Naive thymus-derived CD4-positive, alpha-beta T cell (primary cell): ENCODE results near the gene GTPBP4. TPM values are rescaled to one million over a fixed set of nuclear protein-coding genes. Genes with fewer than 3 reads are reported as not detected.
"Not testable (repeated sequence)": the region's sequence is repeated elsewhere in the genome, so short reads cannot be mapped to it uniquely, and the experiment has no call there.

Experiments used
- ATAC-seq: fragments of 150-1000 bp; cut with Tn5 transposase; 2 replicates; pipeline ENCODE4 v1.10.0; 2021; ENCODE audit warnings: mild to moderate bottlenecking, moderate library complexity
- CTCF ChIA-PET: fragments of 350-600 bp; sonication (Branson Sonifier 250); formaldehyde crosslinking; loops from one replicate; lab custom pipeline; 2021; ENCODE audit warnings: antibody characterized with exemption; lab: Charles Lee
- POLR2A ChIA-PET: fragments of 350-600 bp; sonication (Branson Sonifier 250); formaldehyde crosslinking; loops from one replicate; lab custom pipeline; 2021; ENCODE audit warnings: antibody characterized with exemption, inconsistent platforms; lab: Charles Lee
- DNase-seq, 9 donors: peaks; one replicate each; pipeline versions ENCODE4 v3.0.0 to v3.0.0-alpha.2; 2020 to 2022; ENCODE audit warnings: mixed read lengths in 1 of 9
- H3K27ac ChIP-seq: one replicate; pipeline ENCODE4 v1.7.0; 2013; ENCODE audit warnings: mild to moderate bottlenecking, low read depth, low read length, moderate library complexity
- H3K27me3 ChIP-seq, 2 donors: one replicate each; pipeline ENCODE4 v1.7.0; 2013; ENCODE audit warnings: low read length in 2 of 2, mild to moderate bottlenecking in 2 of 2, moderate library complexity in 2 of 2; ENCODE audit not compliant: control insufficient read depth in 2 of 2, insufficient read depth in 2 of 2
- H3K36me3 ChIP-seq, 3 experiments: 1 replicate in 2 of 3; 2 replicates in 1 of 3; pipeline ENCODE4 v1.7.0; 2013; ENCODE audit warnings: low read length in 3 of 3, mild to moderate bottlenecking in 3 of 3, moderate library complexity in 1 of 3; ENCODE audit not compliant: insufficient read depth in 3 of 3, control insufficient read depth in 2 of 3
- H3K4me1 ChIP-seq, 2 donors: one replicate each; pipeline ENCODE4 v1.7.0; 2013; ENCODE audit warnings: low read length in 2 of 2, mild to moderate bottlenecking in 2 of 2, moderate library complexity in 1 of 2; ENCODE audit not compliant: control insufficient read depth in 2 of 2, insufficient read depth in 2 of 2
- H3K4me3 ChIP-seq: 2 replicates; pipeline ENCODE4 v1.7.0; 2013; ENCODE audit warnings: mild to moderate bottlenecking, low read length
- H3K9me3 ChIP-seq, 3 experiments: 1 replicate in 2 of 3; 2 replicates in 1 of 3; pipeline ENCODE4 v1.7.0; 2013; ENCODE audit warnings: low read length in 3 of 3; ENCODE audit not compliant: control insufficient read depth in 2 of 3
- H3K27ac Mint-ChIP-seq, 9 donors: one replicate each; pipeline ENCODE4 v1.8.0; 2020 to 2022; ENCODE audit warnings: mixed read lengths in 9 of 9, mild to moderate bottlenecking in 8 of 9, moderate library complexity in 5 of 9, inconsistent platforms in 2 of 9
- H3K27me3 Mint-ChIP-seq, 5 donors: one replicate each; pipeline ENCODE4 v1.8.0; 2021 to 2022; ENCODE audit warnings: mixed read lengths in 5 of 5, mild to moderate bottlenecking in 1 of 5
- H3K36me3 Mint-ChIP-seq, 5 donors: one replicate each; pipeline ENCODE4 v1.8.0; 2020 to 2022; ENCODE audit warnings: mixed read lengths in 5 of 5, mild to moderate bottlenecking in 3 of 5, inconsistent platforms in 1 of 5
- H3K4me1 Mint-ChIP-seq, 7 donors: one replicate each; pipeline ENCODE4 v1.8.0; 2020 to 2022; ENCODE audit warnings: mixed read lengths in 7 of 7, mild to moderate bottlenecking in 3 of 7, inconsistent platforms in 1 of 7
- H3K4me3 Mint-ChIP-seq, 10 donors: one replicate each; pipeline ENCODE4 v1.8.0; 2020 to 2022; ENCODE audit warnings: mild to moderate bottlenecking in 10 of 10, mixed read lengths in 10 of 10, moderate library complexity in 6 of 10, inconsistent platforms in 2 of 10
- H3K9me3 Mint-ChIP-seq, 11 donors: one replicate each; pipeline ENCODE4 v1.8.0; 2020 to 2022; ENCODE audit warnings: mixed read lengths in 11 of 11, mild to moderate bottlenecking in 4 of 11, inconsistent platforms in 1 of 11, moderate library complexity in 1 of 11
- intact Hi-C, 2 donors: fragments of 100-400 bp; cut with micrococcal nuclease; formaldehyde crosslinking; loops; one replicate each; pipeline ENCODE4 v1.15.1; 2023
- polyA plus RNA-seq, 2 donors: library from polyadenylated mRNA; unstranded; fragments of 300-500 nt; fragmentation: Illumina TruSeq; gene quantifications; one replicate each; pipeline ENCODE4 v1.2.3, GENCODE V29; 2021
- total RNA-seq, 6 experiments: library from RNA in 5 of 6; stranded (reverse) in 5 of 6; gene quantifications; 1 replicate in 5 of 6; 2 replicates in 1 of 6; pipeline ENCODE4 v1.2.3 and lab custom pipeline; 2021 to 2026

Gene GTPBP4
- total and polyA plus RNA-seq, 7 experiments from 2014 or later = 17.4 to 81.8 (median 42.2) TPM

DNA sequence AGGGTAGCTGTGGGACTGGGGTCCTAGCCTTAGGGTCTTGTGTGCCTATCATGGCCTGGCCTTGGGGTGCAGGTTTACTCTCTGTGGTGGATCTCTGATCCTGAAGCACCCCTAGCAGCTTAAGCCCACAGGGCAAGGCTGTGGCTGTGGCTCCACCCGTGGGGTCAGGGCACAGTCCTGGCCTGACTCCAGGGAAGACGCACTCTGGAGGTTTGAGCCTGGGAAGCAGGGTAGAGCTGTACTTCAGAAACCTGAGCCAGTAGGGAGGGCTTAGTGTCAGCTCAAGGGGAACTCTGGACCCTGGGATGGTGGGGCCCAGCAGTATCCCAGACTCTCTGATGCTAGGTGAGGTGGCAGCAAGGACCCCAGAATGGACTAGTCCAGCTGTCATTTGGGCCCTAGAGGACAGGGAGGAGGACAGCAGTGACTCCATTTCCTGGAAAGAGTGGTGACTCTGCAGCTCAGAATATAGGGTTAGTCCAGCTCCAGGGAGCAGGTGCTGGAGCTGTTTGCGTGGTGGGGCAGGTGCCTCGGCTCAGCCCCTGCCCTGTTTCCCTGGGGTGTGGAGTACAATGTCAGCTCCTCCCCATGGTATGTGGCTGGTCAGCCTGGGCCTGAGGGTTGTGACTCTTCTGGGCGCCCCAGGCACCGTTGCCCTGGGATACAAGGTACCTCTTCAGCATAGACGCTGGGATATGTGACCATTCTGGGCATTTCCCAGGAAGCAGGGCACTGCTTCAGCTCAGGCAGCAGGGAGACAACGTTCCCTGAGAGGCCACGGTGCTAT is 15.8 kb downstream of the GTPBP4 start:
- H3K4me1 ChIP-seq = no peaks in the 10 kb centered on the region
- no peak overlapping the region for H3K4me3 ChIP-seq
- no peak overlapping the region for H3K27ac ChIP-seq
- H3K36me3 Mint-ChIP-seq = peaks cover 38 to 78% (median 55%) of the 10 kb centered on the region in 5 donors
- POLR2A ChIA-PET = interaction anchor here (1.0 to 1.6 kb wide), 2 partner anchors 17 to 42 kb away, joined by 3 read pairs; no protein-coding TSS in a partner anchor
- CTCF ChIA-PET = no interaction called here
- intact Hi-C loops = no loop called here
- no peak for DNase-seq
- no peak for ATAC-seq
- H3K4me1 Mint-ChIP-seq = peaks cover 3 to 23% (median 5%) of the 10 kb centered on the region in 7 donors
- H3K4me3 Mint-ChIP-seq = no peak overlapping the region
- H3K27ac Mint-ChIP-seq = no peak overlapping the region
- no peaks in the 10 kb centered on the region for H3K27me3 Mint-ChIP-seq
- peaks cover 0 to 25% (median 11%) of the 10 kb centered on the region in 11 donors for H3K9me3 Mint-ChIP-seq
- no peaks in the 10 kb centered on the region for H3K27me3 ChIP-seq
- peaks cover 0 to 12% (median 3%) of the 10 kb centered on the region in 3 experiments for H3K9me3 ChIP-seq
- H3K36me3 ChIP-seq = peaks cover 48 to 99% (median 53%) of the 10 kb centered on the region in 3 experiments

DNA sequence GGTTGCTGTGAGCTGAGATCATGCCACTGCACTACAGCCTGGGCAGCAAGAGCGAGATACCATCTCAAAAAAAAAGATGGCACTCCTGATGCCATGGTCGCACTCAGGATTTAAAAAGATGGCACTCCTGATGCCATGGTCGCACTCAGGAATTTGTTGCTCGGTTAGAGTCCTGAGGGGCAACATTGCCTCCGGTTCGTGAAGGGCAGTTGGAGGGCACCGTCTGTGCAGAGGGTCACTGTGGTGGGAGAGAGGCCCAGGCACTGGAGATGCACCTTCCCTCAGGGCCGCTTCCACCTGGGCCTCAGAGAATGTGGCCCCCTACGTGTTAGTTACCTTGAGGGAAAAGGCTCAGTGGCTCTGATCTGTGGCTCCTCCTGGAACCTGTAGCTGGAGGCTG is 18.3 kb downstream of the GTPBP4 start:
- Mint-ChIP-seq H3K4me1 (peaks cover 0 to 23% (median 5%) of the 10 kb centered on the region in 7 donors), H3K9me3 (peaks cover 0 to 18% (median 10%) of the 10 kb centered on the region in 11 donors), H3K4me3 (no peak overlapping the region), H3K36me3 (peaks cover 36 to 74% (median 49%) of the 10 kb centered on the region in 5 donors), H3K27ac (no peak overlapping the region), H3K27me3 (no peaks in the 10 kb centered on the region)
- DNase-seq (no peak), ATAC-seq (no peak)
- no peak overlapping the region for H3K27ac ChIP-seq
- POLR2A ChIA-PET = no interaction called here
- no peak overlapping the region for H3K4me3 ChIP-seq
- H3K9me3 ChIP-seq = peaks cover 0 to 12% (median 3%) of the 10 kb centered on the region in 3 experiments
- CTCF ChIA-PET = no interaction called here
- H3K36me3 ChIP-seq = peaks cover 37 to 99% (median 43%) of the 10 kb centered on the region in 3 experiments
- intact Hi-C loops = no loop called here
- H3K4me1 ChIP-seq = no peaks in the 10 kb centered on the region
- H3K27me3 ChIP-seq = no peaks in the 10 kb centered on the region

DNA sequence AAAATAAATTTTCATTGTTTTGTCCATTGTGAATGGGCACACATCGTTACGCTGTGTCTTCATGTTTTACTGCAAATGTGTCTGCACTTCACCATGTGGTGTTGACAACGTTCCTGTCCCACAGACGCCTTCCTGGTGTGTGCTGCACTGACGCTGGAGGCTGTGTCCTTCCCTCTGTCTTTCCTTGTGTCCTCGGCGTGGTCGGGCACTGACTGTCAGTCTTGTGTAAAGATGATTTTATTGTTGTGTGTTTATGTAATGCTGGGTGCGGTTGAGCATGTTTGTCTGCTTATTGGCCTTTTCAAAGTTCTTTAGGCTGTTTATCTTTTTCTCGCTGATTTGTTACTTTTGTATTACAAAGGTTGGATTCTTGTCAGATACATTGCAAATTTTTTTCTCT is 19.3 kb downstream of the GTPBP4 start:
- Histone ChIP-seq H3K4me3 (no peak overlapping the region), H3K27me3 (no peaks in the 10 kb centered on the region), H3K9me3 (peaks cover 0 to 4% (median 0%) of the 10 kb centered on the region in 3 experiments), H3K36me3 (peaks cover 34 to 99% (median 42%) of the 10 kb centered on the region in 3 experiments), H3K27ac (no peak overlapping the region), H3K4me1 (no peaks in the 10 kb centered on the region)
- Mint-ChIP-seq H3K4me3 (no peak overlapping the region), H3K9me3 (peaks cover 0 to 10% (median 4%) of the 10 kb centered on the region in 11 donors), H3K27me3 (no peaks in the 10 kb centered on the region), H3K27ac (peak overlapping the region in 1 of 9 donors; percentile 4), H3K36me3 (peaks cover 29 to 73% (median 48%) of the 10 kb centered on the region in 5 donors), H3K4me1 (peaks cover 0 to 20% (median 4%) of the 10 kb centered on the region in 7 donors)
- ChIA-PET POLR2A (no interaction called here), CTCF (no interaction called here)
- ATAC-seq = no peak
- intact Hi-C loops = no loop called here
- no peak for DNase-seq

DNA sequence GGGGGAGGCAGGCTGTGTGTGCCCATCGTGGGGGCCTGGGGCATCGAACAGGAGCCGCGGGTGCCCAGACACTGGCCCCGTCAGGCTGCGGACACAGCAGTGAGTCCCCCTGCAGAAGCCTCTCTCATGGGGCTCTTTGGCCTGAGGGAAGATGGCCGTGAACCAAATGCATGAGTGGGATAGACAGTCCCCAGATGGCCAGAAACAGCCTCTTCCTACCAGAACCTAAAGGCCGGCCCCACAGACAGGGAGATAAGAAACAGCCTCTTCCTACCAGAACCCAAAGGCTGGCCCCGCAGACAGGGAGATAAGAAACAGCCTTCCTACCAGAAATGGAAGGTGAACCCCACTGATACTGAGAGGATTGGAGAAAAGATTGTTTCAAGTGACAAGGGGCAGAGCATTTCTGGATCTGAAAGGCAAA is 20.8 kb downstream of the GTPBP4 start:
- no peak overlapping the region for H3K27ac ChIP-seq
- no peak for DNase-seq
- peaks cover 21 to 69% (median 39%) of the 10 kb centered on the region in 5 donors for H3K36me3 Mint-ChIP-seq
- intact Hi-C loops = no loop called here
- POLR2A ChIA-PET = no interaction called here
- peaks cover 0 to 20% (median 0%) of the 10 kb centered on the region in 7 donors for H3K4me1 Mint-ChIP-seq
- H3K27me3 ChIP-seq = no peaks in the 10 kb centered on the region
- H3K27ac Mint-ChIP-seq = peak overlapping the region in 2 of 9 donors; percentile 29 to 45
- H3K9me3 Mint-ChIP-seq = no peaks in the 10 kb centered on the region
- H3K4me3 Mint-ChIP-seq = no peak overlapping the region
- H3K9me3 ChIP-seq = no peaks in the 10 kb centered on the region
- no peak for ATAC-seq
- H3K36me3 ChIP-seq = peaks cover 22 to 94% (median 42%) of the 10 kb centered on the region in 3 experiments
- CTCF ChIA-PET = no interaction called here
- H3K4me1 ChIP-seq = no peaks in the 10 kb centered on the region
- no peak overlapping the region for H3K4me3 ChIP-seq
- H3K27me3 Mint-ChIP-seq = no peaks in the 10 kb centered on the region

DNA sequence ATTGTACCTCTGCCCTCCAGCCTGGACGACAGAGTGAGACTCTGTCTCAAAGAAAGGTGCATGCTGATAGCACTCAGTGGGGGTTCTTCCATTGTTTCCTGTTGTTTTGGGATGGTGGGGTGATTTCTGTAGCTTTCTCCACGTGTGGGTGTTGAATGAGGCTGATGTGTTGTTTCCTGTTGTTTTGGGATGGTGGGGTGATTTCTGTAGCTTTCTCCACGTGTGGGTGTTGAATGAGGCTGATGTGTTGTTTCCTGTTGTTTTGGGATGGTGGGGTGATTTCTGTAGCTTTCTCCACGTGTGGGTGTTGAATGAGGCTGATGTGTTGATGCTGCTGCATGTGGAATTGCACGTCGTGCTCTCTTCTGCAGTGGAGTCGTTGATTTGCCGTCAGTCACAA is 21.7 kb downstream of the GTPBP4 start:
- peaks cover 0 to 20% (median 0%) of the 10 kb centered on the region in 7 donors for H3K4me1 Mint-ChIP-seq
- DNase-seq = peak in 1 of 9 donors; percentile 43
- H3K27me3 Mint-ChIP-seq, H3K9me3 ChIP-seq, H3K4me3 ChIP-seq, H3K27ac ChIP-seq, CTCF ChIA-PET, intact Hi-C loops, H3K4me1 ChIP-seq, H3K27me3 ChIP-seq, POLR2A ChIA-PET, H3K9me3 Mint-ChIP-seq: not testable (repeated sequence)
- peak overlapping the region in 1 of 10 donors; percentile 16 for H3K4me3 Mint-ChIP-seq
- H3K36me3 ChIP-seq = peaks cover 14 to 94% (median 40%) of the 10 kb centered on the region in 3 experiments
- peak overlapping the region in 1 of 9 donors; percentile 66 for H3K27ac Mint-ChIP-seq
- H3K36me3 Mint-ChIP-seq = peaks cover 21 to 68% (median 41%) of the 10 kb centered on the region in 5 donors
- ATAC-seq = peak; percentile 60

DNA sequence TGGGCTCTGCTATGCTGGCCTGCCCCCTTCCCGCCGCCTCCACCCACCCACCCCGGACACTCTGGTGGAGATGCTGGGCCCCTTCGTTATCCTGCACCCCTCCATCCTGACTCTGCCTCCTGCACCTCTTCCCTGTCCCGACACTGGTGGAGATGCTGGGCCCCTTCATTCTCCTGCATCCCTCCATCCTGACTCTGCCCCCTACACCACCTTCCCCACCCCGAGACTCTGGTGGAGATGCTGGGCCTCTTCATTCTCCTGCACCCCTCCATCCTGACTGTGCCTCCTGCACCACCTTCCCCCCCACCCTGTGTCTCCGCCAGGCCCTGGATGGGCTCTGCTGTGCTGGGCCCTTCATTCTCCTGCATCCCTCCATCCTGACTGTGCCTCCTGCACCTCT is 22.5 kb downstream of the GTPBP4 start:
- Mint-ChIP-seq H3K4me1 (peaks cover 0 to 20% (median 0%) of the 10 kb centered on the region in 7 donors), H3K4me3 (no peak overlapping the region), H3K9me3 (no peaks in the 10 kb centered on the region), H3K36me3 (peaks cover 17 to 64% (median 41%) of the 10 kb centered on the region in 5 donors), H3K27me3 (no peaks in the 10 kb centered on the region), H3K27ac (peak overlapping the region in 2 of 9 donors; percentile 52 to 62)
- intact Hi-C loops = no loop called here
- DNase-seq = no peak
- ChIA-PET POLR2A (no interaction called here), CTCF (no interaction called here)
- Histone ChIP-seq H3K27me3 (no peaks in the 10 kb centered on the region), H3K4me3 (no peak overlapping the region), H3K9me3 (no peaks in the 10 kb centered on the region), H3K27ac (no peak overlapping the region), H3K4me1 (no peaks in the 10 kb centered on the region), H3K36me3 (peaks cover 8 to 92% (median 40%) of the 10 kb centered on the region in 3 experiments)
- ATAC-seq = no peak
